Measurements from ENCODE around the gene OR2C3. TPM values are rescaled to one million over a fixed set of nuclear protein-coding genes. Genes with fewer than 3 reads are reported as not detected.

Gene OR2C3
- polyA plus RNA-seq (ENCODE audit: low read depth in 6 of 6) = not detected

- Mint-ChIP-seq H3K4me1 (peaks cover 4 to 11% (median 11%) of the 10 kb centered on the region in 3 donors), H3K27ac (no peak within 1 kb of the TSS), H3K36me3 (no peaks in the 10 kb centered on the region), H3K27me3 (peaks cover 0 to 14% (median 12%) of the 10 kb centered on the region in 3 donors), H3K4me3 (no peak within 1 kb of the TSS), H3K9me3 (peaks cover 0 to 8% (median 0%) of the 10 kb centered on the region in 7 donors)
- DNase-seq (no peak), ATAC-seq (ENCODE audit: low read depth in 2 of 2) (no peak)
Measured at GRCh38 chr1:247536340-247536739, at the start of gene OR2C3. Gene OR2C3 (minus strand): TSS chr1:247536440. CDS start chr1:247532511, 3,929 bp downstream.

DNA sequence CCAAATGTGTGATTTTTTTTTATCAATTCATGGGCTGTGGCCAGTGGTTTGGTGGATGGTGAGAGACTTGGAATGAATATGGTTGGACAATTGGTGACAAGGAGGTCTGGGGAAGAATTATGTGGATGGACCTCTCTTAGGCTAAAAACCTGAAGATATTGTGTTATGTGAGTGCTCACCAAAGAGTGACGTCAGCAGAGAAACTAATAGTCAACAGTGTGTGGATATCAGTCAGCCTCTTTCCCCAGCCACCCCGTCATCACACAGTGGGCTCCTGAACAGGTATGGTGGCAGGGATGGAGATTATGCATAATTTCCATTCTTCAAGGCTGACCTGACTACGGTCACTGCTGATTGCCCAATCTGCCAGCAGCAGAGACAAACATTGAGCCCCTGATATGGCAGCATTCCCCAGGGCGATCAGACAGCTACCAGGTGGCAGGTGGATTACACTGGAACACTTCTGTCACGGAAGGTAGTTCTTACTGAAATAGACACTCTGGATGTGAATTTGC, 42.8 kb upstream of the OR2C3 start:
- no peak overlapping the region for H3K27ac Mint-ChIP-seq
- no peak for ATAC-seq (ENCODE audit: low read depth in 2 of 2)
- no peaks in the 10 kb centered on the region for H3K4me1 Mint-ChIP-seq
- no peaks in the 10 kb centered on the region for H3K9me3 Mint-ChIP-seq
- no peak for DNase-seq
- H3K27me3 Mint-ChIP-seq = peaks cover 0 to 10% (median 4%) of the 10 kb centered on the region in 3 donors
- H3K4me3 Mint-ChIP-seq = no peak overlapping the region
- H3K36me3 Mint-ChIP-seq = no peaks in the 10 kb centered on the region

DNA sequence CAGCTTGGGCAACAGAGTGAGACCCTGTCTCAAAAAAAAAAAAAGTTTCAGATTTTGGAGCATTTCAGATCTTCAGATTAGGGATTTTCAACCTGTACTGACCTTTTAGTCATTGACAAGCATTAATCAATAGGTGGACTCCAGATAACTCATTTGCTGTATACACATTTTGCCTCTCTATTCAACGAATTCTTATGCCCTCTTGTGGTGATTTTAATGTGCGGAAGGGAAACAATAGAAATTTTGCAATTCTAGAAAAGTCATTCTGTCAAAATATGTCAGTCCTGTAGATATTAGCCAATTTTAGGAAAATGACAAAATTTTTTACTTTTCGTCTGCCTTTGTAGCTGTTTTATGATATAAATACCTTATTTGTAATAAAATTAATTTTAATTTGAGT, 40.3 kb upstream of the OR2C3 start:
- Mint-ChIP-seq H3K27ac (no peak overlapping the region), H3K4me3 (no peak overlapping the region), H3K9me3 (peaks cover 0 to 6% (median 0%) of the 10 kb centered on the region in 7 donors), H3K27me3 (peaks cover 8 to 11% (median 9%) of the 10 kb centered on the region in 3 donors), H3K36me3 (peaks cover 0 to 6% of the 10 kb centered on the region in 2 donors), H3K4me1 (no peaks in the 10 kb centered on the region)
- no peak for DNase-seq
- no peak for ATAC-seq (ENCODE audit: low read depth in 2 of 2)

DNA sequence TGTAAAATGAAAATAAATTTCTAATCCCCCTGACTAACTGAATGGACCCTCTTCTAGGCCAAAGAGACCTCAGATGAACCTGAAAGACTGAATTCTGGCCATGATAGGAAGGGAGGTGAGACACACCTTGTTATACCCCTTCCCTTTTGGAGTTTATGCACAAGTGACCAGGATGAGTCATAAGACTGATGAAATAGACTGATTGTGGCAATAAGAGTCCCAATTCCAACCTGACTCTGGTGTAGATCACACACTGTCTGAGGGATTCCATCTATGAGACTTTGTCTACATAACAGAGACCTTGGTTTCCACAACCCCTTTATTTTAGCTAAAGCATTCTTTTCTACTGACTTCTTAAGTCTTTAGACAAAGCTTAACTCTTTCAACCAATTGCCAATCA, 38.4 kb upstream of the OR2C3 start:
- ATAC-seq (ENCODE audit: low read depth in 2 of 2) = no peak
- H3K4me3 Mint-ChIP-seq = no peak overlapping the region
- peaks cover 9 to 18% (median 11%) of the 10 kb centered on the region in 3 donors for H3K27me3 Mint-ChIP-seq
- peaks cover 11 to 14% of the 10 kb centered on the region in 2 donors for H3K36me3 Mint-ChIP-seq
- DNase-seq = no peak
- H3K9me3 Mint-ChIP-seq = peaks cover 4 to 22% (median 8%) of the 10 kb centered on the region in 7 donors
- H3K4me1 Mint-ChIP-seq = no peaks in the 10 kb centered on the region
- no peak overlapping the region for H3K27ac Mint-ChIP-seq

- Mint-ChIP-seq H3K4me3 (no peak overlapping the region), H3K9me3 (peaks cover 5 to 27% (median 10%) of the 10 kb centered on the region in 7 donors), H3K27ac (no peak overlapping the region), H3K27me3 (peaks cover 9 to 18% (median 11%) of the 10 kb centered on the region in 3 donors), H3K36me3 (peaks cover 11 to 14% of the 10 kb centered on the region in 2 donors), H3K4me1 (no peaks in the 10 kb centered on the region)
- DNase-seq (no peak), ATAC-seq (ENCODE audit: low read depth in 2 of 2) (no peak)
Measured at GRCh38 chr1:247574236-247574635, 38.0 kb upstream of the OR2C3 start.

- Mint-ChIP-seq H3K27me3 (no peaks in the 10 kb centered on the region), H3K4me1 (no peaks in the 10 kb centered on the region), H3K27ac (no peak overlapping the region), H3K4me3 (no peak overlapping the region), H3K36me3 (no peaks in the 10 kb centered on the region), H3K9me3 (no peaks in the 10 kb centered on the region)
- ATAC-seq (ENCODE audit: low read depth in 2 of 2) = no peak
- no peak for DNase-seq
Measured at GRCh38 chr1:247562198-247562597, 26.0 kb upstream of the OR2C3 start.

DNA sequence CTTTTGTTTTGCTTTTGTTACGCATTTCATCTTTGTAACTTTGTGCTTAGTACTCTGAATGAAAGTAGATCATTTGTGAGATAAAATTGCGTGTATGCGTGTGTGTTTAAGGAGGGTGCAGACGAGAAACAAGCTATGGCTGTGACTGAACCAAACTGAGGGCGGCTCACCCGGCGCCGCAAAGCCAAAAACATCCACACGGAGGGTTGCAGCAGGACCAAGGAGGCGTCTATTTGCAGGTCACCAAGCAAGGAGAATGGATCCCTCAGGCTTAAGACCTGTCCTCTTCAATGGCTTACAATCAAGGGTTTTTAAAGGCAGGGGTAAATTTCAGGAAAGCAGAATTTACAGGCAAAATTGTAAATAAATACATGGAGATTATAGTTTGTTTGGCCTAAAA, 25.5 kb upstream of the OR2C3 start:
- H3K27ac Mint-ChIP-seq = no peak overlapping the region
- no peaks in the 10 kb centered on the region for H3K27me3 Mint-ChIP-seq
- H3K4me1 Mint-ChIP-seq = no peaks in the 10 kb centered on the region
- no peaks in the 10 kb centered on the region for H3K9me3 Mint-ChIP-seq
- no peak for DNase-seq
- H3K36me3 Mint-ChIP-seq = no peaks in the 10 kb centered on the region
- H3K4me3 Mint-ChIP-seq = no peak overlapping the region
- no peak for ATAC-seq (ENCODE audit: low read depth in 2 of 2)

DNA sequence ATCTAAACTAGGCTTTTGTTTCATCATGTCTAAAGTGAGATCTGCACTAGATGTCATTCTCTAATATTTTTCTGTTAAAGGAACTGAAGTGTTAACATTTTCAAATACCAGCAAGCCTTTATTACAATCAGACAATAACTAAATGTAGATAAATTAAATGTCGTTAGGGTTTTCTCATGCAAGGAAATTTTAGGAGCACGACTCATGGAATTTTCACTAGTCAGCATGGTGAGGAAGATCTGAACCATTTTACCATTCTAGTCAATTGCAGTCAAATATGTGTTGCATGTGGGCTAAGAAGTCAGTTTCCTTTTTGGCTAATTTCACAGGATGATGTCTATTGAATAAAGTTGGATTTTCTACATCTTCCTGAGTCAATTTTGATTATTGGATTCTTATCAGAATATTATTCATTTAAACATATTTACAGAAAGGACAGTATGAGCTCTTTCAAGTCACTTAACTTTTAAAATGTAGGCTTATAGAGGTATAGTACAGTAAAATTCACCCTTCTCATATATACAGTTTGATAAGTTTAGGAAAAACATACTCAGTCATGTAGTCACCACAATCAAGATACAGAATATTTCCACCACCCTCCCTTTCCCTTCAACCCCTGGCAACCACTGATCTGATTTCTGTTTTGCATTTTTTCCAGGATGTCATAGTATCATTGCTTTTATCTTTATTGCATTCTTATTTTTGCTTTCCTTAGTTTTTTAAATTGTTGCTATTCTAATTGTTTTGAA, 21.9 kb upstream of the OR2C3 start:
- Mint-ChIP-seq H3K9me3 (no peaks in the 10 kb centered on the region), H3K36me3 (no peaks in the 10 kb centered on the region), H3K4me1 (no peaks in the 10 kb centered on the region), H3K4me3 (no peak overlapping the region), H3K27me3 (no peaks in the 10 kb centered on the region), H3K27ac (no peak overlapping the region)
- ATAC-seq (ENCODE audit: low read depth in 2 of 2) = no peak
- no peak for DNase-seq

DNA sequence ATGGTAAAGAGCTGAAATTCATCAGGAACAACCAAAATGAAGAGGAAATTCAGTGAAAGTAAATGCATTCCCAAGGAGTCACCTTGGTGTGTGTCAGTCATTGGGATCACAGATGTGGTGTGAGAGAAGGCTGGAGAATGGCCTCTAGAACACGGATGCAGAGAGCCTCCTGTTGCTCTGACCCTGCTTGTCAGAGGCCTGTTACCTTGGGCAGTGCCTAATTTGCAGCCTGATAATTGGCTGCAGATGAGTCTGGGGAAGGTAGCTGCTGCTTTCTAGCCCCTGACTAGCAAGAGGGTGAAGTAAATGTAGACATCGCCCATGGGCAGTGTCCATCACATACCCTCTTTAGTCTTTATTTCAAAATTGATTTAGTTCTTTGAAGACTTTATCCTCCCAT, 16.0 kb upstream of the OR2C3 start:
- no peaks in the 10 kb centered on the region for H3K9me3 Mint-ChIP-seq
- no peak for ATAC-seq (ENCODE audit: low read depth in 2 of 2)
- H3K4me3 Mint-ChIP-seq = no peak overlapping the region
- H3K36me3 Mint-ChIP-seq = no peaks in the 10 kb centered on the region
- no peak for DNase-seq
- no peak overlapping the region for H3K27ac Mint-ChIP-seq
- H3K27me3 Mint-ChIP-seq = peaks cover 7 to 23% (median 22%) of the 10 kb centered on the region in 3 donors
- peaks cover 9 to 15% (median 10%) of the 10 kb centered on the region in 3 donors for H3K4me1 Mint-ChIP-seq

DNA sequence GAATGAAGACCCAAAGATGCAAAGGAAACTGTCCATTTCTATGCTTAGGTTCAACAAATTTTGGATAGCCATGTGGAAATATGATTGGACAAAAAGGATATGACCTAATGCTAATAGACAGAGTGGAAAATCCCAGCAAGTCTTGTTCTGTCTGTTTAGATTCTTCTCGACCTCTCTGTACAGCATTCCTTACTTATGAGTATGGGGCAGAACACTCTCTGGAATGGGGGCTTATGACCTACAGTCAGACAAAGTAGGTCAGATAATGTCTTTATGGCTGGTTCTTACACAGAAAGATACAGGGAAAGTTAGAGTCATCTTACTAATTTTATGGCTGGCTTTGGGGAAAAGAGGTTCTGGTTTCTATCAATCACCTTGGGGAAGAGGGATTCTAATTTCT, 15.5 kb upstream of the OR2C3 start:
- H3K4me1 Mint-ChIP-seq = peaks cover 9 to 15% (median 10%) of the 10 kb centered on the region in 3 donors
- H3K27ac Mint-ChIP-seq = no peak overlapping the region
- DNase-seq (no peak), ATAC-seq (ENCODE audit: low read depth in 2 of 2) (no peak)
- no peak overlapping the region for H3K4me3 Mint-ChIP-seq
- H3K9me3 Mint-ChIP-seq = no peaks in the 10 kb centered on the region
- no peaks in the 10 kb centered on the region for H3K36me3 Mint-ChIP-seq
- peaks cover 7 to 23% (median 22%) of the 10 kb centered on the region in 3 donors for H3K27me3 Mint-ChIP-seq

DNA sequence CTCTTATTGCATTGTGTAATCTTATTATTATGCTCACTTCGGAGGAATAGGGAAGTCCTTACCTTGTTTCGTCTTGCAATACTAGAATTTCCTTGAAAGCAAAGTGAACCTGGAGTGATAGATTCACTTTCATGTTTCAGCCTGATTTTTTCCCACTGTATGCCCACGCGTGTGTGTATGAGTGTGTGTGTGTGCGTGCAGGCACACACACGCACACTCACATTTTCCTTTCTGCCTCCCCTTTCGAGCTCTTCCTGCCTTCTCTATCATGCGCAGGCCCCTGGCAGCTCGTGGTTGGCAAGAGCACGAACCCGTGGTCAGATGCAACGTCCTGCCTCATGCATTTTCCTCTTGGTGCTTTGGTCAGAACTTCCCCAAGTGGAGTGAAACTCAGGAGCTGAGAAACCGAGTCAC, 12.5 kb upstream of the OR2C3 start, which contains the start of gene GCSAML:
TSS of gene GCSAML (plus strand) at position 366 of the 414 bp plus-strand sequence. CDS start 58 bp downstream, outside the sequence.
- no peaks in the 10 kb centered on the region for H3K9me3 Mint-ChIP-seq
- ATAC-seq (ENCODE audit: low read depth in 2 of 2) (no peak), DNase-seq (no peak)
- no peak within 1 kb of the TSS for H3K27ac Mint-ChIP-seq
- H3K4me3 Mint-ChIP-seq = no peak within 1 kb of the TSS
- no peaks in the 10 kb centered on the region for H3K36me3 Mint-ChIP-seq
- H3K27me3 Mint-ChIP-seq = peaks cover 7 to 23% (median 22%) of the 10 kb centered on the region in 3 donors
- peaks cover 9 to 15% (median 10%) of the 10 kb centered on the region in 3 donors for H3K4me1 Mint-ChIP-seq

GRCh38 chr1:247548092-247548491, 11.9 kb upstream of the OR2C3 start:
- H3K4me1 Mint-ChIP-seq = peaks cover 9 to 15% (median 10%) of the 10 kb centered on the region in 3 donors
- H3K9me3 Mint-ChIP-seq = no peaks in the 10 kb centered on the region
- H3K36me3 Mint-ChIP-seq = no peaks in the 10 kb centered on the region
- DNase-seq (no peak), ATAC-seq (ENCODE audit: low read depth in 2 of 2) (no peak)
- H3K27me3 Mint-ChIP-seq = peaks cover 7 to 23% (median 22%) of the 10 kb centered on the region in 3 donors
- no peak overlapping the region for H3K27ac Mint-ChIP-seq
- H3K4me3 Mint-ChIP-seq = no peak overlapping the region

GRCh38 chr1:247542811-247543210, 6.6 kb upstream of the OR2C3 start:
- Mint-ChIP-seq H3K36me3 (no peaks in the 10 kb centered on the region), H3K27me3 (peaks cover 0 to 12% (median 0%) of the 10 kb centered on the region in 3 donors), H3K4me3 (no peak overlapping the region), H3K27ac (no peak overlapping the region), H3K4me1 (peaks cover 4 to 11% (median 11%) of the 10 kb centered on the region in 3 donors), H3K9me3 (peaks cover 0 to 4% (median 0%) of the 10 kb centered on the region in 7 donors)
- DNase-seq (no peak), ATAC-seq (ENCODE audit: low read depth in 2 of 2) (no peak)

GRCh38 chr1:247540581-247540980, 4.3 kb upstream of the OR2C3 start:
- H3K27ac Mint-ChIP-seq = no peak overlapping the region
- peaks cover 0 to 12% (median 0%) of the 10 kb centered on the region in 3 donors for H3K27me3 Mint-ChIP-seq
- peaks cover 4 to 11% (median 11%) of the 10 kb centered on the region in 3 donors for H3K4me1 Mint-ChIP-seq
- DNase-seq (no peak), ATAC-seq (ENCODE audit: low read depth in 2 of 2) (no peak)
- peak overlapping the region in 2 of 8 donors; percentile 22 to 29 for H3K4me3 Mint-ChIP-seq
- no peaks in the 10 kb centered on the region for H3K36me3 Mint-ChIP-seq
- peaks cover 0 to 8% (median 0%) of the 10 kb centered on the region in 7 donors for H3K9me3 Mint-ChIP-seq
